GM18505 (cell line): ENCODE measurements around the gene FANCC.
A peak's percentile ranks its signal among the peaks of the same experiment; 100 is the strongest.
"Not testable (repeated sequence)": the region's sequence is repeated elsewhere in the genome, so short reads cannot be mapped to it uniquely, and the experiment has no call there.

Experiments
- ATAC-seq: cut with Tn5 transposase; IDR thresholded peaks from one replicate; pipeline ENCODE4 v1.9.1; 2021; ENCODE audit not compliant: unreplicated experiment
- POLR2A ChIP-seq: IDR thresholded peaks from 4 replicates; pipeline ENCODE4 v1.6.1; 2011; ENCODE audit warnings: borderline replicate concordance; ENCODE audit not compliant: insufficient read depth, insufficient read length; ENCODE audit errors: extremely low read depth

The FANCC gene

GRCh38 chr9:95284162-95285080, 33.1 kb downstream of the FANCC start:
- TF ChIP-seq POLR2A, result no peak

DNA sequence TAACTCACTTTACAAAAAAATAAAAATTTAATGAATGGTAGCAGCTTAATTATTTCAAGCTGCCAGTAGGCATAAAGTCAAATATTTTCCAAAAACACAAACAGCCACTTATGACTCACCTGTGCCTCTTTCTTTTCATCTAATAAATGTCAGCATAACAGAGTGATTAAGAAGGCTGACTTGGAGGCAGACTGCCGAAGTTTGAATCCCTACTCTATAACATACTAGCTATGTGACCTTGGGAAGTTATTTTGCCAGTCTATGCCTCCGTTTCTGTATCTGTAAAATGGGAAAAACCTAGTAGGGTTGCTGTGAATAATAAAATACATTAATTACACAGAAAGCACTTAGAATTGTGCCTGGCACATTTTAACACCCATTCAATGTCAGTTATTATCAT, 33.8 kb downstream of the FANCC start:
- ATAC-seq, result no peak
- TF ChIP-seq POLR2A, result no peak

More at GRCh38 chr9:95284162-95285080, 33.1 kb downstream of the FANCC start:
- ATAC-seq, result no peak

DNA sequence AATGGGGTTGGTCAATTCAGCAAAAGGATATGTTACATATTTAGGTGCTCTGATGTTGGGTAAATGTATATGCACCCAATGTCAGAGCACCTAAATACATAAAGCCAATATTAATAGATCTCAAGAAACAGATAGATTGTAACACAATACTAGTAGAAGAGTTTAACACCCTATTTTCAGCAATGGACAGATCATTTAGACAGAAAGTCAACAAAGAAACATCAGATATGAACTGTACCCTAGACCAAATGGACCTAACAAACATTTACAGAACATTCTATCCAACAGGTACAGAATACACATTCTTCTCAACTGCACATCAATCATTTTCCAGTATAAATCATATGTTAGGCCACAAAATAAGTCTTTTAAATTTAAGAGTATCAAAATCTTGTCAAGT, 35.2 kb downstream of the FANCC start:
- no peak for TF ChIP-seq POLR2A
- ATAC-seq, result no peak

- no peak for TF ChIP-seq POLR2A
- ATAC-seq, result no peak
Measured at GRCh38 chr9:95280745-95281144, 36.8 kb downstream of the FANCC start.

DNA sequence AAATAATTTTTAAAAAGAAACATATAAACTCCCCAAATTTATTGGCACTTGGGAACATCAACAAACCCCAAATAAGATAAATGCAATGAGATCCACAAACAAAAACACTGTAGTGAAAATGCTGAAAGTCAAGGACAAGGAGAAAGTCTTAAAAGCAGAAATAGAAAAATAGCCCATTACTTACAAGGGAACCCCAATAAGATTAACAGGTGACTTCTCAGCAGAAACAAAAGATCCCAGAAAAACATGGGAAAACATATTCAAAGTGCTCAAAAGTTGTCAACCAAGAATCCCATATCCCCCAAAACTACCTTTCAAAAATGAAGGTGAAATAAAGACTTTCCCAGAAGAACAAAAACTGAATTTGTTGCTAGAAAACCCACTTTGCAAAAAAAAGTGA, 40.0 kb downstream of the FANCC start:
- no peak for ATAC-seq
- TF ChIP-seq POLR2A, result no peak

- no peak for ATAC-seq
Measured at GRCh38 chr9:95276395-95276954, 41.0 kb downstream of the FANCC start.

DNA sequence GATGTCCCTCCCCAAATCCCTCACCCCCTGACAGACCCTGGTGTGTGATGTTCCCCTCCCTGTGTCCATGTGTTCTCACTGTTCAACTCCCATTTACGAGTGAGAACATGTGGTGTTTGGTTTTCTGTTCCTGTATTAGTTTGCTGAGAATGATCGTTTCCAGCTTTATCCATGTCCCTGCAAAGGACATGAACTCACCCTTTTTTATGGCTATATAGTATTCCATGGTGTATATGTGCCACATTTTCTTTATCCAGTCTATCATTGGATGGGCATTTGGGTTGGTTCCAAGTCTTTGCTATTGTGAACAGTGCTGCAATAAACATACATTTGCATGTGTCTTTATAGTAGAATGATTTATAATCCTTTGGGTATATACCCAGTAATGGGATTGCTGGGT, 43.3 kb downstream of the FANCC start:
- ATAC-seq, result not testable (repeated sequence)

More at GRCh38 chr9:95276395-95276954, 41.0 kb downstream of the FANCC start:
- no peak for TF ChIP-seq POLR2A

GRCh38 chr9:95273369-95274022, 44.0 kb downstream of the FANCC start:
- peak; percentile 65 for ATAC-seq
- TF ChIP-seq POLR2A, result no peak

DNA sequence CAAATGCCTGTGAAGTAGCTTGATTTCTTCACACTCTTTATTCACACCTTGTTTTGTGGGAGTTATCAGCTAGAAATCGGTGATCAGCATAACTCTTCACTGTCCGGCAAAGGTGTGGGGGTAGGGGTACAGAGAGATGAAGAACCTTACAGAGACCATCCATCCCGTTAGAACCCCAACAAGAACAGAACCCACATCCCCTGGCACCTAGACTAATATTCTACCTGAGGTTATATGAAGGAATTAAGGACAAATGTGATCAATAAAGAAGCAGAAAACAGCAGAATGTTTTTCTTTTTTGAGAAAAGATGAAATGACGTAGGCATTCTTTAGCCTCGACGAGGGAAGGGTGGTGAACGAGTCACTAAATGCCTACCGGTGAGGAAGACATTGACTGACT, 44.7 kb downstream of the FANCC start:
- no peak for ATAC-seq
- no peak for TF ChIP-seq POLR2A

- ATAC-seq, result no peak
- no peak for TF ChIP-seq POLR2A
Measured at GRCh38 chr9:95270790-95271189, 46.7 kb downstream of the FANCC start.

DNA sequence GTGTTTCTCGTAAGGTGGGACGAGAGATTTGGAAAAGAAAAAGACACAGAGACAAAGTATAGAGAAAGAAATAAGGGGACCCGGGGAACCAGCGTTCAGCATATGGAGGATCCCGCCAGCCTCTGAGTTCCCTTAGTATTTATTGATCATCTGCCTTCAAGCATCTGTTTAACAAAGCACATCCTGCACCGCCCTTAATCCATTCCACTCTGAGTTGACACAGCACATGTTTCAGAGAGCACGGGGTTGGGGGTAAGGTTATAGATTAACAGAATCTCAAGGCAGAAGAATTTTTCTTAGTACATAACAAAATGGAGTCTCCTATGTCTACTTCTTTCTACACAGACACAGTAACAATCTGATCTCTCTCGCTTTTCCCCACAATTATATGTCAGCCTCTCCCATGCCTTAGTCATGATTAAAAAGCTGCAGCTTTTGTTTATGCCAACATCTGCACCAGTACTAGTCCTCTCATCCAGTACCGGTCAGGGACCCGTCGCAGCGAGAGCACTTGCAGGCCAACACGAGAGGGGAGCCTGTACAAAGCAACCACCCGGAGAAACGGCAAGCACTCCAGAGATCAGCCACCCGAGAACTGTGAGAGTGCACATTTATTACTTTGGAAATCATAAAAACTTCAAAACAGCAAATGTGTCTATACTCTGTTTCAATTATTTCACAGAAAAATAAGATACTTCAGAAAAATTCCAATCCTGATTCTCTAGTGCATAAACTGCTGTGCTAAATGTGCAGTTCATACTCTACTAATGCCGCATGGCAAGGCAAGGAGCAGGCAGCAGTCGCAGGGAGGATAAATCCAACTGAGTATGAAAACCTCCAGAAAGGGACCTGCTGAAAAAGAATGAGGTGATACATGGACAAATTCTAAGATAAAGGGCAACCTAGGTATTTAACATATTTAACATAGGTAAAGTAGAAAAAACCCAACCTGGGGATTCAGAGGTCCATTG, 47.4 kb downstream of the FANCC start:
- ATAC-seq, result not testable (repeated sequence)

DNA sequence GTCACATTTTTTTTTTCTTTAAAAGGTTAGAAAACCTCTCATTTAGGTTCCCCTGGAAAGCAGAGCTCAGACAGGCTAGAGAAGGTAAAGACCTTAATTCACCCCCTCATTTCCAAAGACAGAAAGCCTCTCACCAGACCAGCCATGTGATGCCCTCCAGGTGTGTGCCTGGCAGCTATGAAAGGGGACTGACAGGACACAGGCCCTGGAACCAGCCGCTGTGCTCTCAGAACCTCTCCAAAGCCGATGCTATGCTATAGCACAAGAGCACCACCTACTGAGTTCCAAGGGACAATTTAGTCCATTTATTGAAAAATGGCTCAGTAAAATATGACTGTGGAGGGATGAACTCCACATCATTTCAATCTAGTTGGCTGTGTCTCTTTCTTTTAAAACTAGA, 48.8 kb downstream of the FANCC start:
- no peak for ATAC-seq
- TF ChIP-seq POLR2A, result no peak

- TF ChIP-seq POLR2A, result no peak
- peak; percentile 75 for ATAC-seq
Measured at GRCh38 chr9:95266649-95267048, 50.9 kb downstream of the FANCC start.
